AG04449 (cell line): Measurements from ENCODE around the gene MCM7.

Source experiments
- CTCF ChIA-PET: fragments of 350-600 bp; formaldehyde crosslinking; extraction: SDS; loops from one replicate; lab custom pipeline; 2021; ENCODE audit warnings: antibody characterized with exemption; lab: Yijun Ruan, JAX
- POLR2A ChIA-PET: fragments of 400-600, 350-600 bp; formaldehyde crosslinking; extraction: SDS; loops from one replicate; lab custom pipeline; 2020; ENCODE audit warnings: antibody characterized with exemption, inconsistent platforms; lab: Yijun Ruan, JAX
- DNase-seq: peaks from one replicate; pipeline ENCODE4 v3.0.0-alpha.2; 2010; ENCODE audit warnings: low read depth, low spot score
- H3K4me3 ChIP-seq: 2 replicates; pipeline ENCODE4 v1.5.1; 2011; ENCODE audit warnings: low read depth, mild to moderate bottlenecking, control low read depth, low read length
- TF ChIP-seq, protein P1 (sequence below): IDR thresholded peaks from one replicate; pipeline ENCODE4 v1.5.1; 2011; ENCODE audit warnings: mild to moderate bottlenecking, moderate library complexity, low read length, control low read depth, inconsistent platforms; ENCODE audit not compliant: insufficient read depth; ENCODE audit errors: missing control alignments

The MCM7 gene

DNA sequence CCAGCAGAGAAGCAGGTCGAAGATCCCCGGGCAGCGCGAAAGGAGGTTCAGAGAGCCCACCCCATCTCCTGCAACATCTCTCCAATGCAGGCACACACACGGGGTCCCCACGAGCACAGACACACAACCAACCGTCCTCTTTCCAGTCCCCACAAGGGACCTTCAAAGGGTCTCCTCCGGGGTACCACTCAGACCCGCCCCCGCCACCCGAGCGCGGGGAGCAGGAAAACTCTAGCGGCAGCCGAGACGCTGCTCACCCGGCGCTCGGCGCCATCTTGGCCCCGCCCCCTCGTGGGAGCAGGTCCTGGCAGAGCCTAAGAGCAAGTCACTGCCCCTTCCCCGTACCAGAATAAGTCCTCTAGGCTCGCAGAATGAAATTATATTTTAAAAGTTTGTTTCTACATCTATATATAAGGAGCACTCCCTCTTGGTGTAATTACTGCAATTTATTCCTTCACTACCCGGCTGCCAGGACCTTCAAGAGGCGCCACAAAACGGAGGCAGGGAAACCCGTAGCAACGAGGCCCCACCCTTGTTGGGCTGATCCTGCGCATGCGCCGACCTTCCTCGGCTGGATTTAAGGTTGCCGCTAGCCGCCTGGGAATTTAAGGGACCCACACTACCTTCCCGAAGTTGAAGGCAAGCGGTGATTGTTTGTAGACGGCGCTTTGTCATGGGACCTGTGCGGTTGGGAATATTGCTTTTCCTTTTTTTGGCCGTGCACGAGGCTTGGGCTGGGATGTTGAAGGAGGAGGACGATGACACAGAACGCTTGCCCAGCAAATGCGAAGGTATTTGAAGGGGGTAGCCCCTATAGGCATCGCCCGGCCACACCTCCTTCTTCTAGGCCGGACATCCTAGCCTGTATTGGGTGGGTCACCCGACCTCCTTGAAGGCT, 18.1 kb upstream of the MCM7 start, which contains the start of the genes CNPY4 and TAF6:
Gene CNPY4, plus strand, starts transcription at position 563 of the 898 bp plus-strand sequence. Its CDS starts 111 bp downstream, at position 674.
Gene TAF6, minus strand, starts transcription at position 287 of the 898 bp plus-strand sequence. CDS start 5,149 bp downstream, outside the sequence.
- CTCF ChIA-PET: interaction anchor here (1.6 to 2.7 kb wide), 2 partner anchors 11 to 13 kb away, joined by 9 to 23 read pairs; no protein-coding TSS in a partner anchor
- TF ChIP-seq, protein P1, sequence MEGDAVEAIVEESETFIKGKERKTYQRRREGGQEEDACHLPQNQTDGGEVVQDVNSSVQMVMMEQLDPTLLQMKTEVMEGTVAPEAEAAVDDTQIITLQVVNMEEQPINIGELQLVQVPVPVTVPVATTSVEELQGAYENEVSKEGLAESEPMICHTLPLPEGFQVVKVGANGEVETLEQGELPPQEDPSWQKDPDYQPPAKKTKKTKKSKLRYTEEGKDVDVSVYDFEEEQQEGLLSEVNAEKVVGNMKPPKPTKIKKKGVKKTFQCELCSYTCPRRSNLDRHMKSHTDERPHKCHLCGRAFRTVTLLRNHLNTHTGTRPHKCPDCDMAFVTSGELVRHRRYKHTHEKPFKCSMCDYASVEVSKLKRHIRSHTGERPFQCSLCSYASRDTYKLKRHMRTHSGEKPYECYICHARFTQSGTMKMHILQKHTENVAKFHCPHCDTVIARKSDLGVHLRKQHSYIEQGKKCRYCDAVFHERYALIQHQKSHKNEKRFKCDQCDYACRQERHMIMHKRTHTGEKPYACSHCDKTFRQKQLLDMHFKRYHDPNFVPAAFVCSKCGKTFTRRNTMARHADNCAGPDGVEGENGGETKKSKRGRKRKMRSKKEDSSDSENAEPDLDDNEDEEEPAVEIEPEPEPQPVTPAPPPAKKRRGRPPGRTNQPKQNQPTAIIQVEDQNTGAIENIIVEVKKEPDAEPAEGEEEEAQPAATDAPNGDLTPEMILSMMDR: no peak
- POLR2A ChIA-PET: interaction anchor here (0.6 kb wide), 1 partner anchor 1009 kb away, joined by 4 read pairs; no protein-coding TSS in a partner anchor
- peak; percentile 72 for DNase-seq
- peak within 1 kb of the TSS; percentile 95 for H3K4me3 ChIP-seq

DNA sequence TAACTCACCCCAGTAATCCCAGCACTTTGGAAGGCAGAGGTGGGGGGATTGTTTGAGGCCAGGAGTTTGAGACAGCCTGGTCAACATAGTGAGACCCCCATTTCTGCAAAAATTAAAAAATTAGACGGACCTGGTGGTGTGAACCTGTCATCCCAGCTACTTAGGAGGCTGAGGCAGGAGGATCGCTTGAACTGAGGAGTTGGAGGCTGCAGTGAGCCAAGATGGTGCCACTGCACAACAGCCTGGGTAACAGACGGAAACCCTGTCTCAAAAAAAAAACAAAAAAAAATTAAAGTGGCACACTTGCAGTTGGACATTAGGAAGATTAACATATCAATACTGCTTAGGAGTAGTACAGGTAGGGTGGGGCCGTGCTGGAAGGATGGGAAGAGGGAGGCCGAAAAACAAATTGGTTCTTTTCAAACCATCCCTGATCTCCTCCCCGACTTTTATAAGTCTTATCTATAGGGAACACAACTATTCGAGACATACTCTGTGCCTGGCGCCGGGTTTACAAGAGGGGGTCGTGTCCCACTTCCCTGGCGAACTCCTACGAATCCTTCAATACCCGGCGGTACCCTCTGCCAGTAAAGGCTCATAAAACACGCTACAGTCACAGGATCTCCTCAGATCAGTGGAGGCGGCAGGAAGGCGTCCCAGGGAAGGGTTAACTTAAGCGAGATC, 17.3 kb upstream of the MCM7 start:
- CTCF ChIA-PET: no interaction called here
- POLR2A ChIA-PET: no interaction called here
- peak overlapping the region; percentile 95 for H3K4me3 ChIP-seq
- TF ChIP-seq, protein P1: no peak
- no peak for DNase-seq

DNA sequence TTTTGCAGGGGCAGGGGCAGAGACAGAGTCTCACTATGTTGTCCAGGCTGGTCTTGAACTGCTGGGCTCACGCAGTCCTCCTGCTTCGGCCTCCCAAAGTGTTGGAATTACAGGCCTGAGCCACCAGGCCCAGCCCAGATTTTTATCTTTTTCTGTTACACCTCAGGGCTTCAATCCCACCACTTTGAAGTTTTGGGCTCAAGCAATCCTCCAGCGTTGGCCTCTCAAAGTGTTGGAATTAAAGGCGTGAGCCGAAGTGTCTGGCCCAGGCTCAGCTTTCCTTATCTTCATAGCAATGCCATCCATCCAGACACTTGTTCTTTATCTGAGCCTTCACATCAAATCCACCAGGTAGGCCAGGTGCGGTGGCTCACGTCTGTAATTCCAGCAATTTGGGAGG, 13.8 kb upstream of the MCM7 start:
- DNase-seq: no peak
- ChIA-PET POLR2A (no interaction called here), CTCF (interaction anchor here (1.2 kb wide), 1 partner anchor 13 kb away, joined by 6 read pairs; no protein-coding TSS in a partner anchor)
- no peak overlapping the region for H3K4me3 ChIP-seq
- TF ChIP-seq, protein P1: no peak

DNA sequence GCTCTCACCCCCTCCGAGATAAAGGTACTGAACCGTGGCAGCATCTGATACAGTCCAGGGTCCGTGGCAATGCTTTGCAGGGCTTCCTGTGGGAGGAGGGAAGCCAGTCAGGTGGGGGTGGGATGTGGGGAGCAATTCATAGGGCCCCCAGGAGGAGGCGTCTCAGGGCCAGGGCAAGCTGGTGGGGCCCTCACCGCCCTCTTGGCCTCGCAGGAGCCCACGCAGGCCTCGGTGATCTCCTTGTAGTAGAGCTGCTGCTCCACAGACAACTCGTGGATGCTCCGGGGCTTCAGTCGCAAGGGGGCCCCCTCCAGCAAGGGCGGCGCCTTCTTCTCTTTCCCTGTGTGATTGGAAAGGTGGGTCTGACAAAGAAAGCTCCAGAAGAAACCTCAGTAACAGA, 10.7 kb upstream of the MCM7 start:
- ChIA-PET POLR2A (no interaction called here), CTCF (interaction anchor here (2.4 kb wide), 1 partner anchor 20 kb away, joined by 9 read pairs; no protein-coding TSS in a partner anchor)
- TF ChIP-seq, protein P1: no peak
- H3K4me3 ChIP-seq: no peak overlapping the region
- DNase-seq: no peak

DNA sequence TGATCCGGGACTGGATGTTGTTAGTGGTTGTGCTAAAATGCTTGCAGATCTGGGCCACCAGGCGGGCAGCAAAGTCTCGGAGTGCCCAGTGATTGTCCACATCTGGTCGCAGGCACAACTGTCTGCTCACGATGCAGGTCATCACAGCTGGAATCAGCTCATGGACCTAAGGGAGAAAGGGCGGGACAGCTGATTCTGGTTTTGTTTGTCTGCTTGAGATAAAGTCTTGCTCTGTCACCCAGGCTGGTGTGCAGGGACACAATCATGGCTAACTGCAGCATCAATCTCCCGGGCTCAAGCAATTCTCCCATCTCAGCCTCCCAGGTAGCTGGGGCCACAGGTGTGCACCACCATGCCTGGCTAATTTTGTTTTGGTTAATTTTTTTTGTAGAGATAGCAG, 10.0 kb upstream of the MCM7 start:
- TF ChIP-seq, protein P1: no peak
- DNase-seq: no peak
- no peak overlapping the region for H3K4me3 ChIP-seq
- ChIA-PET CTCF (no interaction called here), POLR2A (no interaction called here)
